NCI-H774 (cell line): ENCODE measurements around the gene DDX39A.
"Not testable (repeated sequence)": the region's sequence is repeated elsewhere in the genome, so short reads cannot be mapped to it uniquely, and the experiment has no call there.

Source experiments
- DNase-seq: peaks from one replicate; lab custom pipeline; 2025; lab: John Stamatoyannopoulos, UW

The DDX39A gene

GRCh38 chr19:14408491-14409145 is 10.5 kb downstream of the DDX39A start:
- DNase-seq, result no peak

GRCh38 chr19:14407605-14408484 is 11.3 kb downstream of the DDX39A start:
- no peak for DNase-seq

- no peak for DNase-seq
Measured at GRCh38 chr19:14406645-14407401, 12.3 kb downstream of the DDX39A start.

GRCh38 chr19:14405758-14406644 is 13.1 kb downstream of the DDX39A start:
- peak; percentile 89 for DNase-seq

- no peak for DNase-seq
Measured at GRCh38 chr19:14405380-14405757, 13.8 kb downstream of the DDX39A start.

GRCh38 chr19:14404312-14404711 is 14.8 kb downstream of the DDX39A start:
- DNase-seq, result peak; percentile 49

GRCh38 chr19:14403145-14403930 is 15.8 kb downstream of the DDX39A start:
- DNase-seq, result not testable (repeated sequence)

- DNase-seq, result no peak
Measured at GRCh38 chr19:14402332-14403144, 16.6 kb downstream of the DDX39A start.

GRCh38 chr19:14401468-14402195 is 17.5 kb downstream of the DDX39A start:
- no peak for DNase-seq

GRCh38 chr19:14400951-14401431 is 18.1 kb downstream of the DDX39A start:
- DNase-seq, result no peak

- DNase-seq, result not testable (repeated sequence)
Measured at GRCh38 chr19:14397168-14397567, 22.0 kb downstream of the DDX39A start.

GRCh38 chr19:14396730-14397129 is 22.4 kb downstream of the DDX39A start:
- not testable (repeated sequence) for DNase-seq

GRCh38 chr19:14395710-14396336 is 23.3 kb downstream of the DDX39A start:
- DNase-seq, result no peak

- no peak for DNase-seq
Measured at GRCh38 chr19:14395262-14395661, 23.9 kb downstream of the DDX39A start.

GRCh38 chr19:14394167-14394566 is 25.0 kb downstream of the DDX39A start:
- no peak for DNase-seq

- no peak for DNase-seq
Measured at GRCh38 chr19:14393329-14393728, 25.8 kb downstream of the DDX39A start.

GRCh38 chr19:14391156-14391821 is 27.9 kb downstream of the DDX39A start:
- DNase-seq, result no peak

GRCh38 chr19:14390548-14390947 is 28.6 kb downstream of the DDX39A start:
- DNase-seq, result no peak
